HG03025 (cell line): ENCODE measurements around the gene SSC4D.

Experiments used
- ATAC-seq: cut with Tn5 transposase; IDR thresholded peaks from one replicate; pipeline ENCODE4 v1.9.1; 2021; ENCODE audit warnings: mild to moderate bottlenecking, moderate library complexity; ENCODE audit not compliant: unreplicated experiment, low FRiP score

The SSC4D gene

DNA sequence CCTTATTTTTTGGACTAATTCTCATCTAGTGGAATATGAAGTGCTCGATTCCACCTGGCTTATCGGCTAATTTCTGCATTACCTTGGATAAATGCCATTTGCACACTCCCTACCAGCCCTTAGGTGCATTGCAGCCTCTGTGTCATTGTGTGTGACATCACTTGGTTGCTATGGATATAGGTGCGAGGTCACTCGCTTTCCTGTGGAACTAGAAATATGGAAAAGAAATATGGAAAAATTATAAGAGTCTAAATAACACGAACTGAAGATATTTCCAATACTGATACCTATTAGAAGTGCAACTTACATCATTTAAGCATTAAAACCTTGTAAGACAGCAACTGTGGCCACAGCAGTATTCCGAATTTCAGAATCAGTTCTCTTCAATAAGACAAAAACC, 52.7 kb downstream of the SSC4D start:
- no peak for ATAC-seq

GRCh38 chr7:76356115-76356514, 53.4 kb downstream of the SSC4D start:
- ATAC-seq, result no peak

DNA sequence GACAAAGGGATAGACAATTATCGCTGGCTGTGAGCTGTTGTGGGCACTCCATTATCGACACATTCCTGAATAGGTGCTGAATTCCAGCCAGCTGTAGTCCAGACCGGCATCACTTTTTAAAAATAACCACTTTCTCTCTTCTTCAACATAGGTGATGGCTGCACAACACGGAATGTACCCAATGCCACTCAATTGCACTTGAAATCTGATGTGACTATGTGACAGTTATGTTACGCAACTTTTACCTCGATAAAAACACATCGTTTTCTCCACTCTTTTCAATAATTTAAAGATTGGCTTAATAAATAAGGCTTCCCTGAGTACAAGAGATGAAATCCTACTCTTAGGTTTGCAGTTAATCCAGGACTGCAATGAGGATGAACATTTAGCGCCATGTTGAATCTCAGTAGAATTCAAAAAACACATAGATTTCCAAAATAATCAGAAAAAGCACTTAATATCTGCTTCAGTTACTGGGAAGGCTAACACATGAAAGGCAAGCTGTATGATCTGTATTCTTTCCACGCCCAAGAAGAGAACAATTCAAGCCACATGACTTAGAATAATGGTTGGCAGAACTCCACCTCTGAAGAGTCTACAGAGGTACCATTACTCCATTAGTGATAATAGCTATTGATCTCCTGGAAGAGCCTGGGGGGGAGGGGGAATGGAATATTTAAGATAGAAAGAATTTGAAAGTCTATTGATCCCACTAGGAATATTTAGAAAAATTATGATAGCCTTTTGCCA, 54.3 kb downstream of the SSC4D start:
- no peak for ATAC-seq

DNA sequence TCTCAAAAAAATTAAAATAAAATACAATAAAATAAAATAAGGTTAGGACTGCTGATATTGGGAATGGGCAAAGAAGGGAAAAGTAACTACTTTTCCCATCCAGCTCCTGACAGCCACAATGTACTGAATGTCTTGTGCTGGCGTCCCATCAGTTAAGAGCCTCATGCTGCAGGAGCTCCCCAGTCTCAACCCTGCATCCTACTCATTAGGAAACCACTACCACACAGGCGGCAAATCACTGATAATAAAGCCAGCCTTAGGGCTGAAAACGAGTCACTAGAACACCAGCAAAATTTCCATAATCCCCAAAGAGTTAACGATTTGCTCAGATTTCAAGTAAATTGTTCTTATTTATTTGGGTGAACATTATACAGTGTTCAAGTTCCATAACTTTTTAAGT, 55.0 kb downstream of the SSC4D start:
- ATAC-seq, result no peak

DNA sequence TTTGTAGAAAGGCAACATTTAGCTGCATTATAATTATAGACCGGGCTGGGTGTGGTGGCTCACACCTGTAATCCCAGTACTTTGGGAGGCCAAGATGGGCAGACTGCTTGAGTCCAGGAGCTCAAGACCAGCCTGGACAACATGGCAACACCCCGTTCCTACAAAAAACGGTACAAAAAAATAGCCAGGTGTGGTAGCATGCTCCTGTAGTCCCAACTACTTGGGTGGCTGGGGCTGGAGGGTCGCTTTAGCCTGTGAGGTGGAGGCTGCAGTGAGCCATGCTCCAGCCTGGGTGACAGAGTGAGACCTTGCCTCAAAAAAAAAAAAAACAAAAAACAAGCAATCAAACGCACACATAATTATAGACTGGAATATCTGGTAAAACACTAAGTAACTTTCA, 55.8 kb downstream of the SSC4D start:
- no peak for ATAC-seq

DNA sequence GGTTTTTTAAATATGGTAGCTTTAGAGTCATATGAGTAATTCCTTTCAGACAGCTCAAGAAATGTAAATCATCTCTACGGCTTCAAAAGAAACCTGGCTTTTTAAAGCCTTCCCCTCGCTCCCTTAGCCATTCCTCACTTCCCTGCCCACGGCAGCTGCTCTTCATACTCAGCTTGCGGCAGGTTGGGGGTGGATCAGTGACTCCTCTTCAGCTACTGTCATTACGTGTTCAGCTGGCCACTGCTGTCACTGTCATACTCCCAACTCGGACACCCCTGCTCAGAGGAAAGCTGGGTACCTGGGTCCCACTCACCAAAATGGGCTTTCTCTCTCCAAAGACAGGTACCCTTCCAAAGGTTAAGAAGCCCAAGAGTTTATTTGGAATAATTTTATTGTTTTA, 57.3 kb downstream of the SSC4D start:
- no peak for ATAC-seq

DNA sequence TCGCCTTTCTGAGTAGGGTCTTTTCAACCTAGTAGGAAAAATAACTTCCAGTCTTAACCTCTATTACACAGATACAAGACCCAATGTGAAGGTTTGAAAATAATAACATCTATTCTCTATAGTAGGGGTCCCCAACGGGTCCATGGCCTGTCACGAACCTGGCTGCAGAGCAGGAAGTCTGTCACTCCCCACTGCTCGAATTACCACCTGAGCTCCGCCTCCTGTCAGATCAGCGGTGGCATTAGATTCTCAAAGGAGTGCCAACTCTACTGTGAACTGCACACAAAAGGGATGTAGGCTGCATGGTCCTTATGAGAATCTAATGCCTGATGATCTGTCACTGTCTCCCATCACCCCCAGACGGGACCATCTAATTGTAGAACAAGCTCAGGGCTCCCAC, 58.1 kb downstream of the SSC4D start:
- ATAC-seq, result no peak

DNA sequence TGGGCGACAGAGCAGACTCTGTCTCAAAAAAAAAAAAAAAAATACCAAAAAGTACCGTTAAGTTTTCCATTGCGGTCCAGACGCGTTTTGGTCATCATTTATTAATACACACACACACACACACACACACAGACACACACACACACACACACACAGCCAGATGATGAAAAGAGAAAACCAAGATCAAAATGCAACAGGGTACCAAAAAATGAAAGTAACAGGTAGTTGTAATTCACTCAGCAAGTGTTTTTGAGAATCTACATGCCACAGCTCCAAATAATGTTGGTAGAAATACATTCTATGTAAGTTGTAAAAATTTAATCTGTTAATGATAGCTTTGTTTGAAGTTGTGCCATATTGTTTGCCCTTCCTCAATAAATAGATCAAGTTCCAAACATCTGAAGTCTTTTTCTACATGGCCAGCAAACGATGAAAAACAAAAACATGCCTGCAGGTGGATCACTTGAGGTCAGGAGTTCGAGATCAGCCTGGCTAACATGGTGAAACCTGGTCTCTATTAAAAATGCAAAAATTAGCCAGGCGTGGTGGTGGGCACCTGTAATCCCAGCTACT, 60.1 kb downstream of the SSC4D start:
- no peak for ATAC-seq

DNA sequence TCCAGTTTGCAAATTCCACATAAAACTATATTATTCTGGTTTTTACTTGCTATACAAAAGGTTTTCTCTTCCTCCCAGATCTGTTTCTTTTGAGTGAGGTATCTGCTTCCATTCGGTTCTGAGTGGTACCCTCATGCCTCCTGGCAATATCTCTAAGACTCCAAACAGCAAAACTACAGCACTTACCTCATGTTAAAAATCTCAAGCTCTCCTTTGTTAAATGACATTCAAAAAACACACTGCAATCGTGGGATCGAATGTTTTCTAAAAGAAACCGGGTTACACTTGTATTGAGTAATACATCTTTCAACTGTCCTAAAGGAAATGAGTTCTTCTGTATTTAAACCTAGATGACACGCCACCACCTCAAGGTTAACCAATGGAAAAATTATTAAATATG, 61.8 kb downstream of the SSC4D start:
- ATAC-seq, result no peak

DNA sequence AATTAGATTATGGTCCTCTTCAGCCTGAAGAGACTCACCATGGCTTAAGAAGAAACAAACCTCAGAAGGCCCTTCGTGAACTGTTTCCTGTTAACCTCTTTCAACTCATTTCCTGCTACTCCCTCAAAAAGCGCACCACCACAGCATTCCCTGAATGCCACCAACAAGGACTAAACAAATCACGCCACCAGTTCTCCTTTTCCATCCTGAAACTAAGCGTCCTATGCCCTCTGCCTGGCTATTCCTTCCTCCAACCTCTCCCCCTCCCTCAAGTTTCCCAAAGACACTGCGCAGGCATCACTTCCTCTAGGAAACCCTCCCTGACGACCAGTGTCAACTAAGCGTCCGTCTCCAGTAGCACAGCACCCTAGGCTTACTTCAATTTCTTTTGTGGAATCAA, 62.7 kb downstream of the SSC4D start:
- ATAC-seq, result no peak

DNA sequence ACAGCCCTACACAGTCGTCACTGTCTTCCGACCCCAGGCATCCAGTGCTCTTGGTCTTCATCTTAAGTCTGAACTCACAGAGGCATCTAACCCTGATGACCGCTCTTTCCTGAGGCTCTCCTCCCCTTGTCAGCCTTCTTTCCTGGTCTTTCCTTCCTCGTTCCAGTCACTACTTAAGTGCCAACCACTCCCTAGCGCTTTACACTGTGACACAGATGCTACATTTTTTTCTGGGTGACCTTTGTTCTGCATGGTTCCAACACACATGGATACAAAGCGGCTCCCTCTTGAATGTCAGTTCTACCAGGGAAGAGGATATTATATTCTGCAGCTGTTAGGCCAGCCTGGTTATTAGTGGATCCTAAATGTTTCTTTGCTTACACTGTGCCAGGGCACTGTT, 63.4 kb downstream of the SSC4D start:
- no peak for ATAC-seq

GRCh38 chr7:76343931-76344321, 65.6 kb downstream of the SSC4D start:
- no peak for ATAC-seq

DNA sequence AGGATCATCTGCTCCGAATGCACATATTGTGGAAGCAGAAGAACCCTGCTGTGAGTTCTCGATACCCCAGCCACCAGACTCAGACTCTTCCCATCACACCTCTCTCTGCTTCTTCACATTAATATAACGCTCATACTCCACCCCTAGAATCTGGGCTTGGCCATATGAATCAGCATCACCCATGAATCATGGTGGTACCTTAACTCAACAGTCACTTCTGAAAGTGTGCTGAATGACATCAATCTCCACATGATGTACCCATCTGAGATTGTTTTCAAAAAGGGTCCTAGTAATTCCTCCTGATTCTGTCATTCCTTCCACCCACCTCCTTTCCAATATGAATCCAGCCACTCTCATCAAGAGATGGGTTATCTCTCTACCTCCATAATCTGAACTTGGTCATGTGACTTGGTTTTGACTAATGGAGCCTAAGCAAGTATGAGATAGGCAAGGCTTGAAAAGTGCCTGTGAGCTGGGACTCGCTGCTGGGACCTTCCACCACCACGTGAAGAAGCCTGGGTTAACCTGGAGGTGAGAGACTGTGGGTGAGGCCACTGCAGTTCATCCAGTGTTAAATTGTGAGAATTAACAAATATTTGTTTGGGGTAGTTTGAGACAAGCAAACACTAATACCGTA, 66.1 kb downstream of the SSC4D start:
- ATAC-seq, result no peak

GRCh38 chr7:76342222-76342621, 67.3 kb downstream of the SSC4D start:
- no peak for ATAC-seq

DNA sequence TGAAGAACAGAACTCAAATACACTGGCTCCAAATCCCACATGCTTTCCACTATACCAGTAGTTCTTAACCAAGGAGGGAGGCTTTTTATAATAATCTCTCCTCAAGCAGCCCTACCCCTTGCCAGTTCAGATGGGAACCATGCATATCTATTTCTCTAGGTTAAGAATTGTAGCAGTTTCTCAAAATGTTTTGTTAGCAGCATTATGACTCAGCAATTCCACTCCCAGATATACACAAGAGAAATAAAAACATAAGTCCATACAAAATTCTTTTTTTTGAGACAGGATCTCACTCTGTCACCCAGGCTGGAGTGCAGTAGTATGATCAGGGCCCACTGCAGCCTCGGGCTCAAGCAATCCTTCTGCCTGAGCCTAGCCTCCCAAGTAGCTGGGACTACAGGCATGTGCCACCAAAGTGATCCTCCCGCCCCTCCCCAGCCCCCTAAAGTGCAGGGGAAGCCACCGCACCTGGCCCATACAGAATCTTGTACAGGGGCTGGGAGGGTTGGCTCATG, 68.8 kb downstream of the SSC4D start:
- ATAC-seq, result no peak
